ENCODE measurements around the gene THBS3.

Gene THBS3

GRCh38 chr1:155202198-155202597 lies 5.5 kb downstream of the THBS3 start:
- H3K4me3 ChIP-seq (ENCODE audit: low read depth, low read length), result no peak overlapping the region
- in situ Hi-C loops (cut with HindIII; ENCODE audit: low sequenced_read_pairs), result no loop called here
- no peak for TF ChIP-seq CTCF (IDR thresholded peaks at IDR 0.05; ENCODE audit: low read depth, low read length)
- DNase-seq (ENCODE audit: low read depth, low spot score), result no peak

GRCh38 chr1:155200920-155201319 lies 6.8 kb downstream of the THBS3 start:
- no peak for DNase-seq (ENCODE audit: low read depth, low spot score)

GRCh38 chr1:155199792-155200191 lies 7.9 kb downstream of the THBS3 start:
- no peak overlapping the region for H3K4me3 ChIP-seq (ENCODE audit: low read depth, low read length)
- no peak for DNase-seq (ENCODE audit: low read depth, low spot score)
- in situ Hi-C loops (cut with HindIII; ENCODE audit: low sequenced_read_pairs), result no loop called here
- no peak for TF ChIP-seq CTCF (IDR thresholded peaks at IDR 0.05; ENCODE audit: low read depth, low read length)

More at GRCh38 chr1:155200920-155201319, 6.8 kb downstream of the THBS3 start:
- no peak overlapping the region for H3K4me3 ChIP-seq (ENCODE audit: low read depth, low read length)
- TF ChIP-seq CTCF (IDR thresholded peaks at IDR 0.05; ENCODE audit: low read depth, low read length), result no peak
- in situ Hi-C loops (cut with HindIII; ENCODE audit: low sequenced_read_pairs), result no loop called here

GRCh38 chr1:155198547-155198906 lies 9.2 kb downstream of the THBS3 start:
- no peak overlapping the region for H3K4me3 ChIP-seq (ENCODE audit: low read depth, low read length)
- in situ Hi-C loops (cut with HindIII; ENCODE audit: low sequenced_read_pairs), result no loop called here
- DNase-seq (ENCODE audit: low read depth, low spot score), result no peak
- TF ChIP-seq CTCF (IDR thresholded peaks at IDR 0.05; ENCODE audit: low read depth, low read length), result no peak

GRCh38 chr1:155197901-155198546 lies 9.7 kb downstream of the THBS3 start:
- in situ Hi-C loops (cut with HindIII; ENCODE audit: low sequenced_read_pairs), result no loop called here
- TF ChIP-seq CTCF (IDR thresholded peaks at IDR 0.05; ENCODE audit: low read depth, low read length), result no peak
- no peak for DNase-seq (ENCODE audit: low read depth, low spot score)
- no peak overlapping the region for H3K4me3 ChIP-seq (ENCODE audit: low read depth, low read length)

GRCh38 chr1:155196893-155197638 lies 10.6 kb downstream of the THBS3 start:
- no peak for TF ChIP-seq CTCF (IDR thresholded peaks at IDR 0.05; ENCODE audit: low read depth, low read length)
- H3K4me3 ChIP-seq (ENCODE audit: low read depth, low read length), result no peak overlapping the region
- in situ Hi-C loops (cut with HindIII; ENCODE audit: low sequenced_read_pairs), result no loop called here
- no peak for DNase-seq (ENCODE audit: low read depth, low spot score)

Data from astrocyte of the spinal cord (primary cell).